Activated CD4-positive, alpha-beta T cell treated with anti-CD3 and anti-CD28 coated beads, Interleukin-2, amount 50 U/mL, for 1 hour (primary cell): ENCODE results near the gene PTPRE.

Experiments
- DNase-seq: peaks from one replicate; pipeline ENCODE4 v3.0.0-alpha.2; 2020

PTPRE gene

DNA sequence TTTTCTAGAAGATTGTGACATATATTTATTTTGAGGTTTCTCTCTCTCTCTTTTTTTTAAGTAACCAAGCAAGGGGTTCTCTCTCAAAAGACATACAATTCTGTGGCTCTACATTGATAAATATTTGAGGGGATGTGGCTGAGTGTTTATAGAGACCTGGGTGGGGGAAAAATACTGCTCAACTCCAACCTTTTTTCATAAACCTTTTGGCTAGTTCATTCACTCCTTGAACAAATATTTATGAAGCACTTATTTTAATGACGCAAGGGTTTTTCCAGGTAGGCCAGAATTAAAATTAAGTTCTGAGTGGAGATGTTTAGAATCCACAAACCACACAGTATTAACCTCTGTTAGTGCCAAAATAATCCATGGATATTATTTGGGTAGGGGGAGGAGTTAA is 100.2 kb downstream of the PTPRE start:
- no peak for DNase-seq

DNA sequence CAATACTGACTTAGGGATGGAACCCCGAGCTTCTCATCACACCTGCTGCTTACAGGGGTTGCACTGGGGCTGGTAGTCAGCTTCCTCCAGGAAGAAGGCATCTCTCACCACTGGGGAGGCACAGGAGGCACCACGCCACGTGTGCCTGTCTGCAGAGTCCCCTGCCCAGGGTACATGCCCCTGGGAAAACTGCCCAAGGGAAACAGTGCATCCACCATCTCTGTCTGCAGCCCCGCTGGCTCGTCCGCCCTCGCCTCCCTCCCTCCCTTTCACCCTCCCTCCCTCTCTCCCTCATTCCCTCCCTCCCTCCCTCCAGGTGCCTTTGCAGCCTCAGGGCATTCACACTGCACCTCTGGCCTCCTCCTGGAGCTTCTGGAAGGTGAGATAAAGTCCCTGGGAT is 101.1 kb downstream of the PTPRE start:
- DNase-seq = no peak

DNA sequence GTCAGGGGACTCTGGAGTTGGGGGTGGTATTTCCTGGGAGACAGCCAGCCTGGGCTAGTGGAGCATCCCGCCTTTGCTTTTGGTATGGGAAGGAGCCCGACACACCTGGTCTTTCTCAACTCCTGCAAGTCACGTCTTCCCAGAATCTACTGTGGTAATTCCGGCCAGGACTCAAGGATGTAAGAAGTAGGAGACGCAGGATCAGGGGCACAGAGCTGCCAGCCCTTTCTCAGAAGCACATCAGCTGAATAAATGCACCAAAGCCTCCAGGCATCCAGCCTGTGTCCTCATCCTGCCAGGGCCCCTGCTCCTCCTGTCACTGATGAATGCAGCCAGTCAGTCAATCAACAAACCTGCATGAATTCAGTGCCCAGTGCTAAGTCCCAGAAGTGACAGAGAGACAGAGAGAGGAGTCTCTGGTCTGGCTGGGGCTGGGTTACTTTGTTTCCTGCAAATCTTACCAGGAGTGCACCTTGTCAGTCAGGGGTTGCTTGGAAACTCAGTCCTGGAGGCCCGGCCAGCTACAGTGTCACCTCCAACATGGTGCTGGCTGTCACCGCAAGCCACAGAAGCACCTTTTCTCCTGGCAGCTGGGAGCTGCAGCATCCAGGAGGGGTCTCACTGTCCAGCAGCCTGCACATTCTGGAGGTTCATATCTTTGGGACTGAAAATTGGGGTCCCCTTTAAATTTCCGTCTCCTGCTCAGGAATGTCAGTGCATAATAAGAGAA is 101.8 kb downstream of the PTPRE start:
- no peak for DNase-seq

DNA sequence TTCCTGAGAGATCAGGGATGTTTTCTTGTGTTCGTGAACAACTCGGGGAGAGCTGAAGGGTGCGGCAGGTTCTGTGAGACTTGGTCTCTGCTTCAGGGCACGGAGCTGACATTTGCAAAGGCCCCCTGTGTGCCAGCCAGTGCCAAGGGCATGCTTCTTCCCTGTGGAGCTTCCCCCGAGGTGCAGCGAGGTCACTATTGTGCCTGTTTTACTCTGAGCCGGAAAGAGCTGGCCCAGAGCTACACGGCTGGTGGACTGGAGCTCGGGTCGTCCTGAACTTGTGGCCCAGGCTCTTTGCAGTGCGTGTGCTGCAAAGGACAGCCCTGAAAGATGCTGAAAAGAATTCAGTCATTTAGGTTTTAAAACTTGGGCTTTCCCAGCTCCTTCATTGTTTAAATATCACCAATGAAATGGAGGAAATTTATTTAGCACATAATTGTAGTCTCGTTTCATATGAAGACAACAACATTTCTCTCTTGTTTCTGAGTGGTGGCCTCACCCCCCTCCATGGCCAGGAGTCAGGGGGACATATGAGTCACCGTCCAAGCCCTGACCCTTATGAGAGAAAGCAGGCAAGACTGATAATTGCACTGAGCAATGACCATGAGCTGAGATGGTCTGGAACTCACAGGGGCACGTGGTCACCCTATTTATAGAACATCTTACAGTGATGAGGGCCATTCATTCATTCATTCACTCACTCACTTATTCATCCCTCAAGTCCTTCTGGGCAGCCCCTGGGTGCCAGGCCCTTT is 102.6 kb downstream of the PTPRE start:
- DNase-seq = no peak

DNA sequence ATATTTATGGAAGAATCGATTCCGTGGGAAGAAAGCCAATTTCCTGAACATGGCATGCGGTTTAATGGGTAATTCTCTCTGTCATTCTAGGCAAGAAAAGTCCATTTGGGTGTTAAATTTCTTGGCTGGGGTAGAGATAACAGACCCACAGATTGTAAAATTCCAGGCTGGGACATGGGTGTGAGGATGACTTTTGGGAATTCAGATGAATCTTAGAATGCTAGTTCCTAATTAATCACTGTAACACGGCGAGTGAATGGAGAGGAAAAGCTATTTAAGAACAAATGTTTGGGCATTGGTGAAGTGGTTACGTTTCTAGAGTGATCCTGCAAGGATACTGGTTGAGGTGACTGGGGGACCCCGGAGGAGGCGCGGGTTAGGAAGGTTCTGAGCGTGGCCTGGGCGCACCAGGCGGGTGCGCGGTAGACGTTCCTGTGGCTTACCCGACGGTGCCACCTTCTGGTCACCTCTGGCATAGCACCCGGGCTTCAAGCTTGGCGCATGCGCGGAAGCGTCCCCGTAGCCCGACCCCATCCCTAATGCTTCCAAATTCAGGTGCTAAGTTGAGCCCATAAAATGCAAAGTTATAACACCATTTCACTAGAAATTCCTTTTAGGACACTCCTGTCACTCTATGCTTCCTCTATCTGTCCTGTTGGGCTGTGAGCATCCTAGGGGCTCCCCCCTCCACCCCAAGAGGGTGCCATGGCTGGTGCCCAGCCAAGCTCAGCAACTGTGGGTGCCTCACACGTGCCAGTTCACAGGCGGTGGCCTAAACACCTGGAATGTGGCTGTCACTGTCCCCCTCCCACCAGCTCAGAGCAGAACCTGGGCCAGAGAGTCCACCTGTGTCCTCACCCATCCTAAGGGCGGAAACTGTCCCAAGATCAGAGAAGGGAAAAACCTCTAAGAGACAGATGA is 104.4 kb downstream of the PTPRE start:
- peak; percentile 88 for DNase-seq

DNA sequence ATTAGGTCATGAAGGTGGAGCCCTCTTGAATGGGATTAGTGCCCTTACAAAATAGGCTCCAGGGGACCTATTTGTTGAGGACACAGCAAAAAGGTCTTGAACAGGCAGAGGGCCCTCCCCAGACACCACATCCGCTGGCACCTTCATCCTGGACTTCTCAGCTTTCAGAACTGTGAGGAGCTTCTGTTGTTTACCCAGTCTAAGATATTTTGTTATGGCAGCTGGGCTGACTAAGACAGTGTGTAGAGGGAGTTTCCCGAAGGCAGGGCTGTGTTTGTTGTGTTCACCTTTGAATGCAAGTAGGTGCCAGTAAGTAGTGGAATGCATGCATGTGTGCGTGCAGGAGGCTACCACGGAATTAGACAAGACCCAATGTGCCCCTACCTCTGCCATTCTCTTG is 106.7 kb downstream of the PTPRE start:
- no peak for DNase-seq

DNA sequence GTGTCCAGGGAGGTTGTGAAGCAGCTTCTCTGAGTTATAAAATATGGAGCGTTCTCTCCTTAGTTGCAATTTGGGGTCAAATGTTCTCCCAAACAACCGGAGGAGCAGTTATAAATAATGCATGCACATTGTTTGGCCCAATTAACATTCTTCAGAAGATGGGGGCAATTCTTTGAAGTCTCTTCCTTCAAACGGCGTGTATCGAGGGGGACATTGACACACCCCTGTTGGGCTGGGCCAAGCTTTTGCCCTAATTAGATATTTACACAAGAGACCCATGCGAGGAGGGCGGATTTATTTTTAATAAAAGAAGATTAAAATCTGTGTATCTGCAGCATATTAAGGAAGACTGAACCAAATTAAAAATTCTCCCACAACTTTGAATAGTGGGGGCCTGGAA is 107.3 kb downstream of the PTPRE start:
- no peak for DNase-seq

DNA sequence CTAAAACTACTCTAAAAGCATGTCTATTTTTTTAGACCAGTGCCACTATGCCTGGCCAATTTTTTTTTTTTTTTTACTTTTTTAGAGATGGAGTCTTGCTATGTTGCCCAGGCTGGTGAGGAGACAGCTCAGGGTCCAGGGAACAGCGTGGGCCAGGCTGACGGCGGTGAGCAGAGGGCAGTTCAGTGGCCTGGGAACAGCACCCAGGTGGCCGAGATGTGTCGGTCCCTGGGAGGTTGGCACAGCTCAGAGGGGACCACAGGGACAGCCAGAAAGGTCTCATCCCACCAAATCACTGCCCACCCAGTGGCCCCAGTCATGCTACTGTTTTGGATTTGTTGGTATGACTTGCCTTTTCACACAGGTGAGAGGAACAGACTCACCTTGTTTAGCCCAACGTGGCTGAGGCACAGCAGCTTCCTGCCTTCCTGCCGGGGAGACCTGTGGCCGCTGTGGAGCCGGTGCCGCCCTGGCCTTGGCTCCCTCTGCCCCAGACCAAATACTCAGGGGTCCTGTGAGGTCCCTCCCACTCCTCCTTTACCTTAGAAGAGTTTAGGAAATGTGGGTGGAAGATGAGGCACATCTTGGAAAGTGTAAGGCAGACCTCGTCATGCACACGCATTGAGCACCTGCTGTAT is 109.6 kb downstream of the PTPRE start:
- DNase-seq = no peak

DNA sequence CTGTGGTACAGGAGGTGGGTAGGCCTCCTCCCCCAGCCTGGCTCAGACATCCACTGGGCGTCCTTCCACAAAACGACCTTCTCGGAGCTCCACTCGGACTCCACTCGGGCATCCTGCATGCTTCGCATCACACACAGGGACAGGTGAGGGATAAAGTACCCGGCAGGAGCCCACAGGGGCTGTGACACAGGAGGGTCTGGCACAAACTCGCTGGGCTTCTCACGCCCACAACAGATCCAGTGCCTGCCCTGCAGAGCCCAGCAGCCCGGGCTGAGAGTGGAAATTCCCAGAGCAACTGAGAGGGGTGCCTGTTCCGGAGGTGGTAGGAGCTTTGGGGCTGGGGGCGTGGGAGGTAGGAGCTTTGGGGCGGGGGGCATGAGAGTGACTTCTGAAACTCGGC is 110.9 kb downstream of the PTPRE start:
- DNase-seq = no peak

DNA sequence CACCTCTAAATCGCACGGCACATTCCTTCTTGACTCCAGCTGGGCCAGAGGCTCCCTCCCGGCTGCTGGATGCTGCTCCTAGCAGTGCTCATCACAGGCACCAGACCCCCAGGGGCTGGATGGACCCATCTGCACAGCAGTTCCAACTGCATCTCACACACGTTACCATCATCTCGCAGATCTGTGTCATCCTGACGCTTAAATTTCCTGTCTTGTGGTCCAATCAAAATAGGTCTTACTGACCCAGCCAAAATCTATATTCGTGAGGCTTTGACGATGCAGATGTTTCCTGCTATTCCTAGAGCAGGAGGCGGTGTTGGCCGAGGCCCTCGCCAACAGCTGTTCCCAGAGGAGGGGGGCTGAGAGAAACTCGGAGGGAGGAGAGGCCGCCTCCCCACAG is 111.3 kb downstream of the PTPRE start:
- DNase-seq = no peak

DNA sequence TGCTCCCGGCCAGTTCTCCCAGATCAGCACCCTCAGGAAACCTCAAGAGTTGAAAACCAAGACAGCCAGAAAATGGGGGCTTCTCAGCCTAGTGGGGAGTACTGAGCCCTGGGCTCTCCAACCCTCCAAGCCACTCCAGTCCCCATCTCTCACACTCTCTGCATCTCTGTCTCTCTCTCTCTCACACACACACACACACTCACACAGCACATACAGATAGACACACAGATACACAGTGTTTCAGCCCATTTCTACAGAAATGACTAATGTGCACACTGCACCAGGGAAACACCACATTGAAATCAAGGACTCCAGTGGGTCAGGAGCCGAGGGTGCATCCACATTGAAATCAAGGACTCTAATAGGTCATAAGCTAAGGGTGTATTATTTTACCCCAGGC is 111.8 kb downstream of the PTPRE start:
- no peak for DNase-seq

DNA sequence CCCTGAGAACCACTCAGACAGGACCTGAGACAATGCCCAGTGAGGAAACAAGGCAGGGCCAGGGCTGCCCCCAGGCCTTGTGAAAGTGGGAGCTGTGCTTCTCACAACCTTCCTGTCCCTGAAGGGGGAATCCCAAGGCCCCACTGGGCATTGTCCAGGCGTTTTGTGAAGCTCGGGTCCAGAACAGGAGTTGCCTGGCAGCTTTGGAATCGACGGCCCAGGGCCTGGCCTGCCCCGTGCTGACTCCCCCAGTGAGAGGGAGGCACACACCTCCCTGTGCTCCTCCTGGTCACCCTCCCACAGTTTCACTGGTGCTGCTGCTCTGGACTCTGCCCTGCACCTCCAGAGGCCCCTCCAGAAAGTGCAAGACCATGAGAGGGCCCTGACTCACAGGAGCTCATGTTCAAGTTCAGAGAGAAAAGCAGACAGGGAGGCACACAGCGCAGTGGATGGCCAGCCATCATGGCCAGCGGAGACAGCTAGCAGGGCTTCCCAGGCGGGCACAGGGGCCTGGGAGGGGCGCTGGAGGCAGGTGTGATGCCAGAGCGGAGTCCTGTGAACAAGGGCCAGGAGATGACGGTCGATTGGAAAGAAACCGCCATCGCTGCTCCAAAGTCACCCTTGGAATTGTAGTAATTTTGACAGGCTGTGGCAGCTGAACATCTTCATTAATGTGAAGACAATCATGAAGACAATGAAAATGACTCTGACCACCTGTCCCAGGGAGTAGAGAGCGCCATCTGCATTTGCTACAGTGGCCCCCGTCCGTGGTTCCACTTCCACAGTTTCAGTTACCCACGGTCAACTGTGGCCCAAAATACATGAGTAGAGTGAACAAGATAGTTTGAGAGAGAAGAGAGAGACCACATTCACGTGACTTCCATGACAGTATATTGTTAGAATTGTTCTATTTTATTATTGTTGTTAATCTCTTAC is 115.6 kb downstream of the PTPRE start:
- DNase-seq = no peak

DNA sequence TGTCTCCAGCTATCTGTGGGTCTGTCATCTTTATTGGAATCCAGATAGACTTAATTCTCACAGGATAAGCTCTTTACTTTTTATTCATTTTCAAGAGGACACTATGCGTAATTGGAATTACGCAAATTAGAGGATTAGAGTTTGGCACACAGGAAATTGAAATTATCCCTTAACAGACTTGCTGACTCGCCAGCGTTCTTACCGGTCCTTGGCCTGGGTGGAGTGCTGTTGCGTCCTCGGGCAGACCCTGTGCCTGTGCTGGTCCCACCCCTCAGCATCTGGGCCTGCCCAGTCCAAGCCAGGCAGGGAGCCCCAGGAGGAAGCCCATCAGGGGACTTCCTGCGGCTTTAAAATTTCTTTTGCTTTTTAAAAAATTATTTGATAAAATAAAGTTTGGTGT is 117.5 kb downstream of the PTPRE start:
- DNase-seq = no peak

DNA sequence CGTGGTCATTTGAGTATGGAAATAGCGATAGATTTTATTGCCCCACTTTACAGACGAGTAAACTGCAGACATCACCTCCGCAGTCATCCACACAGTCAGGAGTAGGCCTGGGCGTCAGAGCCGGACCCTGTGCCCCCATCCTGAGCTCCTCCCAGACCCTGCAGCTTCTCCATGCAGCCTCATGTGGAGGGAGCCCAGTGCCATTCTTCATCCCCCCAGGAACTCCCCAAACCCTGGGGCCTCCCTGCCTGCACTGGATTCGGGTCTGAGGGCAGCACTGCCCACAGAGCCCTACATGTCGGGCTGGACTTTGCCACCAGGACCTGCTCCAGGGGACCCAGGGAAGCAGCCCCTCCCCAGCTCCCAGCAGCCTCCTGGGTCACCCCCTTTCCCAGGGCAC is 118.5 kb downstream of the PTPRE start:
- no peak for DNase-seq

DNA sequence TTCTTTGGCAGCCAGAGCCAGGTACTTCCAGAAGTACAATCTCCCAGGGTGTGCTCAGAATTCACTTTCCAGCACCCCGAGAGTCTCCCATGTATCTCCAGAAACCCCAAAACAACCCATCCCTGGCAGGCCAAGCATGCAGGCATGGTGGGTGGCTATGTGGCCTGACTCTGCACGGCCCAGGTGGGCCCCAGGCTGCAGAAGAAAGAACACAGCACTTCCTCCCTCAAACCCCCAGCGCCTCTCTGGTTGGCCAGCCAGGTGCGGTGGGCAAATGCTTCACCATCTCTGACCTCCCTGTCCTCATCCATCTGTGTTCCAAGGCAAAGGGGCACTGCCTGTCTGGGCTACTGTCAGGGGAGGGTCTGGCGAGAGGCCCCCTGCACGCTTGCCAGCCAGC is 119.0 kb downstream of the PTPRE start:
- no peak for DNase-seq

DNA sequence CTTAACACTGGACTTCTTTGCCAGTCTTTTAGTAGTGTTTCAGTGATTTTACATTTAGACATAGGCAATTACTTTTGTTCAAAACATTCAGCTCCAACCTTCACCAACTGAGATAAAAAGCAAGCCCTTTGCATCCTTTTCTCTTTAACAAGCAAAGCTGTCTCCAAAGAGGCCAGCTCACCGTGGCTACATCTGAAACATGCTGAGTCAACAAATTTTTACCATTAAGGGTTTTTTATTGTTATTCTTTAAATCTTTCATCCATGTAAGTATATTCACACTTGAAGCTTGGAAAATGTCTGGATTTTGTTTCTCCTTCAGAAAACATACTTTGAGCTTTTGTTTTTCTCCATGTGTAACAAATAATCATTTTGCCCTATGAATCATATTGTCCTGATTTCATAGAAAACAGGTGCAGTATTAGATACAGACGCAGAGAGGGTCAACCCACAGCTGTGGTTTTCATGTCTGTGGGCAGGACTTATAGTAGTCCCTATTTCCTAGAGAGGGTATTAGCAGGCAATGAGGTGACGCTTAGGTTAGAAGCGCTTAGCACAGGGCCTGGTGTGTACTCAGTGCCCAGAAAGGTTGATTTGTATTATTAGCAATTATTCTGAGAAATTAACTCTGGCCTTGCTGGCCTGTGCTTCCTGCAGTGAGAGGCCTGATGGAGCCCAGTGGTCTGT is 119.9 kb downstream of the PTPRE start:
- no peak for DNase-seq

DNA sequence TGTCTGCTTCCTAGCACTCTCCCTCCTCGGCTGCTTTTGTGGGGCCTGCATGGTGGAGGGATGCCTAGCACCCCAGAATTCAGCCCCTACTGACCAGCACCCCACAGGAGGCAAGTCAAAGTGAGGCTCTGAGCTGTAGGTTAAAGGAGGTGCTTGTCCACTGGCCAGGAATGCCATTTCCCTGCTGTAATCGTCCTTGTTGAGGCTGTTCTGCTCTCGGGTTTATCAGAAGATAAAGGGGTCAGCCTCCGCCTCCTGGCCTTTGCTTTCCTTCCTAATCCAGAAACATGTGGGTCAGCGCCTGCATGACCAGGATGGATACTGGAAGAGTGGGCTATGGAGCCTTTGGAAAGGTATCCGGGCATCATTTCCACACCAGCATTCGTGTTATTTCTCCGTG is 120.4 kb downstream of the PTPRE start:
- DNase-seq = no peak

DNA sequence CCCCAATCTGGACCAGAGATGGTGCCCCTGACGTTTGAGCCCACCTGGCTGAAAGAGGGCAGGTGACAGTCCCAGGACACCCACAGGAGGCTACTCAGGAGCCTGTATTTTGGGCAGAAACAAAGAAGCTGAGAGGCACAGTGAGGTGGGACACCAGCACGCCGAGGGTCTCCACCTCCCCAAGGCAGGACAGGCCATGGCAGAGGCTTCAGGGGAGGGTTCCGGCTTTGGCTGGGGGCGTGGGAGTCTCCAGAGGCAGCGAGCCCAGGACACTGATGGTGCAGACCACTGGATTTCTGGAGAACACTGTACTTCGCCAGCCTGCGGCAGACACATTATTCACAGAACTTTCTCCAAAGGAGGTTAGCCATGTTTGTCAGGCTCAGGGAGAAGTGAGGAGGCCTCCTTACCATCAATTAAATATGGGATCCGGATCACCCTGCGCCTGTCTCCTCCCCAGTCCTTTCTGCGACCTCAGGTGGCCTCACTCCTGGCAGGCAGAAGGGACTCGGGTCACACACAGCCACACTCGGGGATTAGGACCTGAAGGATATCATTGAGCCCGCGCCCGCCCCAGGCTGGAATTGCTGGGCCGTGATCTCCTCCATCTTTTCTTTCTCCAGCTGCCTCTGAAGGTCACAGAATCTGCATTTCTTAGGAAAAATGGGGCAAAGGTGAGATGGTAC is 121.1 kb downstream of the PTPRE start:
- DNase-seq = no peak

DNA sequence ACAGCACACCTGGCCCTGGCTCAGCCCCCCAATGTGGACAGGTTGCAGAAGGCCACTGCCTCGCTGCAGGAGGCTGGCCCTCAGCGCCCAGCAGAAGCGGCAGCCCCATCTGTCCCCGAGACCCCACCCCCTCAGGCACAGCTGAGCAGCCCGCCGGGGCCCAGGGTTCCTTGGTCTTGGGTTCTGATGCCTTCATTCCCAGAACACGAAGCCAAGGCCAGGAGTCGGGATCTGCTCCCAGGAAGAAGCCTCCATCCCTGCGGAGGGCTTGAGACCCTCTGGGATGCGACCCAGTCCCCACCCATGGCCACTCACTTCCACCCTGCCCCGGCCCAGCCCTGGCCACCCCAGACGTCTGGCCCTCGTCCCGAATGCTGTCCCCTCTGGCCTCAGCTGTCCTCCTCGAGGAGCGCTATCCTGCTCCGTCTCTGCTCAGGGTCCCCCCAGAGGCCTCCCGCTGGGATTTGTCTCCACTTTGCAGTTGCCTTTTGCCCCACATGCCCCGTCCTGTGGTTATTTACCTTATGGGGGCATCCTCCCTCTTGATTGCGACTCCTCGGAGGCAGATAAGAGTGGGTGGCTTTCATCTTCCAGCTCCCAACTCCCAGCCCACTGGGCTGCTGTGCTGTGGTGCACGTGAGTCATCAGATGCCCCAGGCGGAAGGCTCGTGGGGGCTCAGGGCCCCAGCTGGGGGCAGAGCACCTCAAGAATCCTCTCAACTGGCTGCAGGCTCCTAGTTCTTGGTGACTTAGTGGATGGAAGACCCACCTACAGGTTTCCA is 121.8 kb downstream of the PTPRE start:
- DNase-seq = no peak

DNA sequence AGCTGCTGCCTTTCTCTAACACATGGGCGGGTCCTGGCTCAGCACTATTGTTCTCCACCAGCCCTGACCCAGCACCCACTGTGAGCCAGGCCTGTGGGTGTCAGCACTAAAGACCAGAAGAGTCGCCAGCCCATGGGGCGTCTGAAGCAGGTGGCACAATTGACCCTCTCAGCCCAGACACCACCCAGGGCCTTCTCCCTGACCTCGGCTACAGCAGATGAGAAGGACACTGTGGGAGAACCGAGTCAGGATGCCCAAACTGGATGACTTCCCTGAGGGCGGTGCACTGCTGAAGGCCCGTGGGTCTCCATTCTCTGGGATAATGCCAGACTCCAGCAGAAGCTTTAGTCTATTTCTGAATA is 122.4 kb downstream of the PTPRE start:
- DNase-seq = no peak
